Loucy (cell line): ENCODE data around the gene DISC1.

Experiments
- EZH2phosphoT487 ChIP-seq: fragments of 200-600 bp; IDR thresholded peaks from 2 replicates; pipeline ENCODE4 v1.6.1; 2018; ENCODE audit warnings: antibody characterized with exemption, mild to moderate bottlenecking, moderate library complexity, borderline replicate concordance
- TF ChIP-seq, protein P1 (sequence below): fragments of 200-600 bp; sonication (generic); conservative IDR thresholded peaks from 2 replicates; pipeline ENCODE4 v1.5.1; 2014; ENCODE audit warnings: mild to moderate bottlenecking, antibody characterized with exemption, low read length

DNA sequence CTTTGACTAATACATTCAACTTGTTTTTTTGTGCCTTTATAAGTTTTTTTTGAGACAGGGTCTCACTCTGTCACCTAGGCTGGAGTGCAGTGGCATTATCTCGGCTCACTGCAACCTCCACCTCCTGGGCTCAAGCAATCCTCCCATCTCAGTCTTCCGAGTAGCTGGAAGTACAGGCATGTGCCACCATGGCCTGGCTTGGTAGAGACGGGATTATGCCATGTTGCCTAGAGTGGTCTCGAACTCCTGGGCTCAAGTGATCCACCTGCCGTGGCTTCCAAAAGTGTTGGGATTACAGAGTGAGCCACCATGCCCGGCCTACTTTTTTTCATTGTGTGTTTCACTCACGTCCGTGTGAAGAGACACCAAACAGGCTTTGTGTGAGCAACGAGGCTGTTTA, 202.7 kb downstream of the DISC1 start:
- TF ChIP-seq, protein P1, sequence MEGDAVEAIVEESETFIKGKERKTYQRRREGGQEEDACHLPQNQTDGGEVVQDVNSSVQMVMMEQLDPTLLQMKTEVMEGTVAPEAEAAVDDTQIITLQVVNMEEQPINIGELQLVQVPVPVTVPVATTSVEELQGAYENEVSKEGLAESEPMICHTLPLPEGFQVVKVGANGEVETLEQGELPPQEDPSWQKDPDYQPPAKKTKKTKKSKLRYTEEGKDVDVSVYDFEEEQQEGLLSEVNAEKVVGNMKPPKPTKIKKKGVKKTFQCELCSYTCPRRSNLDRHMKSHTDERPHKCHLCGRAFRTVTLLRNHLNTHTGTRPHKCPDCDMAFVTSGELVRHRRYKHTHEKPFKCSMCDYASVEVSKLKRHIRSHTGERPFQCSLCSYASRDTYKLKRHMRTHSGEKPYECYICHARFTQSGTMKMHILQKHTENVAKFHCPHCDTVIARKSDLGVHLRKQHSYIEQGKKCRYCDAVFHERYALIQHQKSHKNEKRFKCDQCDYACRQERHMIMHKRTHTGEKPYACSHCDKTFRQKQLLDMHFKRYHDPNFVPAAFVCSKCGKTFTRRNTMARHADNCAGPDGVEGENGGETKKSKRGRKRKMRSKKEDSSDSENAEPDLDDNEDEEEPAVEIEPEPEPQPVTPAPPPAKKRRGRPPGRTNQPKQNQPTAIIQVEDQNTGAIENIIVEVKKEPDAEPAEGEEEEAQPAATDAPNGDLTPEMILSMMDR, result no peak
- TF ChIP-seq EZH2phosphoT487, result no peak
